NK-92 (cell line): Measurements from ENCODE around the gene DTNB.

Experiments
- DNase-seq: peaks from one replicate; lab custom pipeline; 2025; ENCODE audit not compliant: unreplicated experiment; lab: John Stamatoyannopoulos, UW

DTNB gene

GRCh38 chr2:25330273-25330672, 343.1 kb downstream of the DTNB start:
- no peak for DNase-seq

GRCh38 chr2:25328152-25329085, 345.0 kb downstream of the DTNB start:
- no peak for DNase-seq
